ENCODE measurements around the gene PARN. TPM values are rescaled to one million over a fixed set of nuclear protein-coding genes. Genes with fewer than 3 reads are reported as not detected.
"Not testable (repeated sequence)": the region's sequence is repeated elsewhere in the genome, so short reads cannot be mapped to it uniquely, and the experiment has no call there.

Gene PARN
- polyA plus RNA-seq, 3 donors = 18.4 to 24.4 (median 19.1) TPM

DNA sequence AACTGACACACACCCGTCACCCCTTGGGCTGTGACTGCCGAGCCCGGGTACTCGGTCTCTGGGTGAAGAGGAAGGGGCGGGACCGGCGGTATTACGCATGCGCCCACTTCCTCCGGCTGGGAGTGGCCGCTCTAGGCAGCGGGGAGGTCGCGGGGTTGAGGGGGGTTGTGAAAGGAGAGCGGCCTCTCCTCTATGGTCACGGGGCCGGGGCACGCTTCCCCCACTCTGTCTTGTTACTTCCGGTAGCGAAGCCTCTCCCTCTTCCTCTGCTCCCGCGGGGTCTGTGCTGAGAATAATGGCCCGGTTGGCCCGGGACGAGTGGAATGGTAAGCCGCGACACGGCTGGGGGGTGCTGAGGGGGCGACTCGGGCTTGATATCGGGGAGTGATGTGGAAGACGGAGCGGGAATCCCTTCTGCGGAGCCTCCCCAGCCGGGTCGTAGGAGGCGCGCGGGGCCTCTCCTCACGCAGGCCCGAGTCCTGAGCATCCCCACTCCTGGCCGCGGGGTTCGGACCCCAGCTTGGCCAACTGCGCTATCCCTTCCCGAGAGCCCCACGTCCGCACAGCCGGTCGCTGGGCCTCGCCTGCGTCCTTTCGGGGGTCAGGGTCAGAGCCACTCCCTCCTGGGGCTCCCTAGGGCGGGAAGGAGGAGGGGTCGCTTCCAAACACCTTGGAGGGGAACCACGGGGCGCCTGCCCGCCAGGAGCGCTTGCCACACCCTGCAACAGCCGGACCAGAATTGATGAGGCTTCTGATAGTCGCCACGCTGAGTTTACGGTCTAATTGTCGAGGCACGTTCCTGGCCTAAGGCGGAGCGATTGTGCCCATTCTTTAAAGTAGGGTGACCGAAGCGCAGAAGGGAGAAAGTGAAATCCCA lies 2.9 kb upstream of the PARN start, which contains the start of gene BFAR:
Gene BFAR, plus strand, starts transcription at position 259 of the 877 bp plus-strand sequence. CDS start 11,396 bp downstream, outside the sequence.
- Histone ChIP-seq H3K4me3 (replicated peaks in 1 of 3; ENCODE audit: low read depth in 2 of 3, low read length in 3 of 3) (peak within 1 kb of the TSS; percentile 65 to 95 (median 93)), H2AFZ (ENCODE audit: insufficient read depth, low read depth, low read length, poor library complexity, severe bottlenecking) (peak within 1 kb of the TSS; percentile 74), H3K4me1 (ENCODE audit: control insufficient read depth in 1 of 2, insufficient read depth in 2 of 2, low read length in 2 of 2) (peaks cover 39 to 48% of the 10 kb centered on the region in 2 donors), H3K79me2 (ENCODE audit: insufficient read depth, low read length) (peaks cover 76% of the 10 kb centered on the region), H4K20me1 (ENCODE audit: insufficient read depth, low read length) (peaks cover 38% of the 10 kb centered on the region), H3K4me2 (replicated peaks; ENCODE audit: extremely low read depth, low read length, poor library complexity, severe bottlenecking) (peak within 1 kb of the TSS; percentile 88), H3K27ac (ENCODE audit: low read depth in 1 of 2, low read length in 2 of 2) (peak within 1 kb of the TSS; percentile 91 to 94), H3K27me3 (ENCODE audit: control insufficient read depth in 2 of 2, insufficient read depth in 2 of 2, low read length in 2 of 2) (no peaks in the 10 kb centered on the region), H3K9ac (ENCODE audit: insufficient read depth, low read length, poor library complexity, severe bottlenecking) (peak within 1 kb of the TSS; percentile 95), H3K9me3 (replicated peaks in 1 of 2; ENCODE audit: control insufficient read depth in 1 of 2, insufficient read depth in 1 of 2, low read length in 2 of 2) (no peaks in the 10 kb centered on the region), H3K36me3 (replicated peaks in 1 of 2; ENCODE audit: control insufficient read depth in 1 of 2, insufficient read depth in 2 of 2, low read length in 2 of 2) (peaks cover 2 to 18% of the 10 kb centered on the region in 2 donors)
- Mint-ChIP-seq H3K27ac (peak within 1 kb of the TSS; percentile 97 to 100 (median 97)), H3K9me3 (peaks cover 0 to 3% (median 0%) of the 10 kb centered on the region in 7 donors), H3K27me3 (ENCODE audit: low read depth in 3 of 3) (no peaks in the 10 kb centered on the region), H3K36me3 (peaks cover 5 to 18% of the 10 kb centered on the region in 2 donors), H3K4me3 (peak within 1 kb of the TSS; percentile 99), H3K4me1 (peaks cover 43% of the 10 kb centered on the region)
- WGBS (ENCODE audit: insufficient coverage) = under 1% methylated on average over 58 of the region's 69 CpGs
- DNase-seq = peak; percentile 98 to 99 (median 99)
- TF ChIP-seq, protein P1, sequence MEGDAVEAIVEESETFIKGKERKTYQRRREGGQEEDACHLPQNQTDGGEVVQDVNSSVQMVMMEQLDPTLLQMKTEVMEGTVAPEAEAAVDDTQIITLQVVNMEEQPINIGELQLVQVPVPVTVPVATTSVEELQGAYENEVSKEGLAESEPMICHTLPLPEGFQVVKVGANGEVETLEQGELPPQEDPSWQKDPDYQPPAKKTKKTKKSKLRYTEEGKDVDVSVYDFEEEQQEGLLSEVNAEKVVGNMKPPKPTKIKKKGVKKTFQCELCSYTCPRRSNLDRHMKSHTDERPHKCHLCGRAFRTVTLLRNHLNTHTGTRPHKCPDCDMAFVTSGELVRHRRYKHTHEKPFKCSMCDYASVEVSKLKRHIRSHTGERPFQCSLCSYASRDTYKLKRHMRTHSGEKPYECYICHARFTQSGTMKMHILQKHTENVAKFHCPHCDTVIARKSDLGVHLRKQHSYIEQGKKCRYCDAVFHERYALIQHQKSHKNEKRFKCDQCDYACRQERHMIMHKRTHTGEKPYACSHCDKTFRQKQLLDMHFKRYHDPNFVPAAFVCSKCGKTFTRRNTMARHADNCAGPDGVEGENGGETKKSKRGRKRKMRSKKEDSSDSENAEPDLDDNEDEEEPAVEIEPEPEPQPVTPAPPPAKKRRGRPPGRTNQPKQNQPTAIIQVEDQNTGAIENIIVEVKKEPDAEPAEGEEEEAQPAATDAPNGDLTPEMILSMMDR (IDR thresholded peaks at IDR 0.05) = no peak
- intact Hi-C loops (cut with micrococcal nuclease) = loop anchor here in 1 of 2 donors (5.0 to 10.0 kb wide), 3 partner anchors 711 to 1252 kb away; partner anchors contain the start of genes CEP20, ERCC4 and MARF1

DNA sequence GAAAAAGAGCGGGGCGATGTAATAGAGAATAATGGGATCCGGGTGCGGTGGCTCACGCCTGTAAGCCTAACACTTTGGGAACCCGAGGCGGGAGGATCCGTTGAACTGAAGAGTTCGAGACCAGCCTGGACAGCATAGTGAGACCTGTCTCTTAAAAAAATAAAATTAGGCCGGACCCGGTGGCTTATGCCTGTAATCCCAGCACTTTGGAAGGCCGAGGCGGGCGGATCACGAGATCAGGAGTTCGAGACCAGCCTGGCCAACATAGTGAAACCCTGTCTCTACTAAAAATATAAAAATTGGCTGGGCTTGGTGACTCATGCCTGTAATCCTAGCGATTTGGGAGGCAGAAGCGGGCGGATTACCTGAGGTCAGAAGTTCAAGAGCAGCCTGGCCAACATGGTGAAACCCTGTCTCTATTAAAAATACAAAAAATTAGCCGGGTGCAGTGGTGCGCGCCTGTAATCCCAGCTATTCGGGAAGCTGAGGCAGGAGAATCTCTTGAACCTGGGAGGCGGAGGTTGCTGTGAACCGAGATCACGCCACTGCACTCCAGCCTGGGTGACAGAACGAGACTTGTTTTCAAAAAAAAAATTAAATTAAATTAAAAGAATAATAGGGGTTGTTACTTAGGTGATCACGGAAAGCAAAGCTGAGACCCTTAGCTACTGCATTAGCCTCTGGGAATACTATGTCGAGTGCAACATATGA lies 715 bp upstream of the PARN start:
- Histone ChIP-seq H2AFZ (ENCODE audit: insufficient read depth, low read depth, low read length, poor library complexity, severe bottlenecking) (peak overlapping the region; percentile 76), H4K20me1 (ENCODE audit: insufficient read depth, low read length) (peaks cover 18% of the 10 kb centered on the region), H3K27ac (ENCODE audit: low read depth in 1 of 2, low read length in 2 of 2) (peak overlapping the region; percentile 84 to 93), H3K4me3 (replicated peaks in 1 of 3; ENCODE audit: low read depth in 2 of 3, low read length in 3 of 3) (peak overlapping the region; percentile 29 to 97 (median 83)), H3K79me2 (ENCODE audit: insufficient read depth, low read length) (peaks cover 56% of the 10 kb centered on the region), H3K36me3 (replicated peaks in 1 of 2; ENCODE audit: control insufficient read depth in 1 of 2, insufficient read depth in 2 of 2, low read length in 2 of 2) (peaks cover 12 to 29% of the 10 kb centered on the region in 2 donors), H3K9ac (ENCODE audit: insufficient read depth, low read length, poor library complexity, severe bottlenecking) (peak overlapping the region; percentile 95), H3K4me1 (ENCODE audit: control insufficient read depth in 1 of 2, insufficient read depth in 2 of 2, low read length in 2 of 2) (peaks cover 39 to 48% of the 10 kb centered on the region in 2 donors), H3K4me2 (replicated peaks; ENCODE audit: extremely low read depth, low read length, poor library complexity, severe bottlenecking) (peak overlapping the region; percentile 84)
- Mint-ChIP-seq H3K36me3 (peaks cover 19 to 21% of the 10 kb centered on the region in 2 donors), H3K27ac (peak overlapping the region; percentile 97 to 100 (median 97)), H3K4me1 (peaks cover 38% of the 10 kb centered on the region), H3K4me3 (peak overlapping the region; percentile 82 to 83)
- not testable (repeated sequence) for H3K27me3 Mint-ChIP-seq (ENCODE audit: low read depth in 3 of 3); H3K9me3 ChIP-seq (replicated peaks in 1 of 2; ENCODE audit: control insufficient read depth in 1 of 2, insufficient read depth in 1 of 2, low read length in 2 of 2); H3K27me3 ChIP-seq (ENCODE audit: control insufficient read depth in 2 of 2, insufficient read depth in 2 of 2, low read length in 2 of 2); H3K9me3 Mint-ChIP-seq
- DNase-seq = peak in 1 of 3 donors; percentile 3
- intact Hi-C loops (cut with micrococcal nuclease) = loop anchor here in 1 of 2 donors (5.0 to 10.0 kb wide), 3 partner anchors 708 to 1254 kb away; partner anchors contain the start of genes CEP20, ERCC4 and MARF1
- WGBS (ENCODE audit: insufficient coverage) = 74% methylated on average over 18 of the region's 29 CpGs

All from CD14-positive monocyte (primary cell).